ENCODE results near the gene SCG3.

GRCh38 chr15:51735228-51736010, 54.1 kb downstream of the SCG3 start:
- TF ChIP-seq CTCF (IDR thresholded peaks at IDR 0.05 in 4 of 5, conservative IDR thresholded peaks at IDR 0.05 in 1 of 5) (no peak), POLR2A (IDR thresholded peaks at IDR 0.05) (no peak)

Measured in gastrocnemius medialis (tissue), 4 donors.